KG1 (cell line): ENCODE data around the gene METTL18.

Experiments
- DNase-seq: peaks from one replicate; lab custom pipeline; 2025; lab: John Stamatoyannopoulos, UW

Gene METTL18

GRCh38 chr1:169785267-169785666 is 9.4 kb downstream of the METTL18 start:
- DNase-seq = no peak

- DNase-seq = no peak
These were observed 10.6 kb downstream of the METTL18 start for GRCh38 chr1:169784102-169784501.

GRCh38 chr1:169782596-169782995 is 12.1 kb downstream of the METTL18 start:
- DNase-seq = no peak

- DNase-seq = no peak
These were observed 14.7 kb downstream of the METTL18 start for GRCh38 chr1:169779970-169780369.

- DNase-seq = no peak
These were observed 15.6 kb downstream of the METTL18 start for GRCh38 chr1:169779150-169779549.

- DNase-seq = no peak
These were observed 18.3 kb downstream of the METTL18 start for GRCh38 chr1:169776440-169776839.

GRCh38 chr1:169768161-169768560 is 26.5 kb downstream of the METTL18 start:
- DNase-seq = no peak

- DNase-seq = no peak
These were observed 29.0 kb downstream of the METTL18 start for GRCh38 chr1:169765580-169766331.

GRCh38 chr1:169764919-169765318 is 29.8 kb downstream of the METTL18 start:
- DNase-seq = no peak

GRCh38 chr1:169762699-169763098 is 32.0 kb downstream of the METTL18 start:
- no peak for DNase-seq

- no peak for DNase-seq
These were observed 35.7 kb downstream of the METTL18 start for GRCh38 chr1:169759038-169759437.

GRCh38 chr1:169753549-169753948 is 41.2 kb downstream of the METTL18 start:
- no peak for DNase-seq

- no peak for DNase-seq
These were observed 44.7 kb downstream of the METTL18 start for GRCh38 chr1:169750041-169750440.

GRCh38 chr1:169746550-169746949 is 48.2 kb downstream of the METTL18 start:
- DNase-seq = no peak

GRCh38 chr1:169745015-169745861 is 49.5 kb downstream of the METTL18 start:
- DNase-seq = no peak
